ENCODE data around the gene CEP104. TPM values are rescaled to one million over a fixed set of nuclear protein-coding genes. Genes with fewer than 3 reads are reported as not detected.
A peak's percentile ranks its signal among the peaks of the same experiment; 100 is the strongest.

Gene CEP104
- total and polyA plus RNA-seq, 9 of the 15 experiments (the other 6 are each of a cell fraction or from before 2014, with no cell fraction given) = 11.2 to 63.4 (median 42.6) TPM

DNA sequence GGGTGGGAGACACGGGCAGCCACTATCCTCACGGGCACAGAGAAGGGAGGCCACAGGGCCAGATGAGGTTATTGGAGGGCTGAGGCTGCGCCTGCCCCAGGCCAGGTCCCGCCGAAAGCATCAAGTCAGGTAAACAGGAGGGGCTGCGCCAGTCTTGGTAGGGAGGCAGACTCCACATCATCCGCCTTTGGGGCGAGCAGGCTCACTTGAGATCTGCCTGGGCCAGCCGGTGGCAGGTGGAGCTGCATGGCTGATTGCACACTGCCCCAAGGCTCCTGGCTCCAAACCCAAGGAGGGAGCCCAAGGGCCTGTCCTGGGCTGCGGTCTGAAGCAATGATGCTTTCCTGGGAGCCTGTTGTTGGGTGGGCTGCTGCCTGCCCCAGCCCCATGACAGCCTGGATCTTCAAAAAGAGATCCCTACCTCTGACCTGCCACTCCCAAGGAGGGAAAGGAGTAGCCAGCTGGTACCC is 79.9 kb downstream of the CEP104 start (continued):
- TF ChIP-seq, protein P1, sequence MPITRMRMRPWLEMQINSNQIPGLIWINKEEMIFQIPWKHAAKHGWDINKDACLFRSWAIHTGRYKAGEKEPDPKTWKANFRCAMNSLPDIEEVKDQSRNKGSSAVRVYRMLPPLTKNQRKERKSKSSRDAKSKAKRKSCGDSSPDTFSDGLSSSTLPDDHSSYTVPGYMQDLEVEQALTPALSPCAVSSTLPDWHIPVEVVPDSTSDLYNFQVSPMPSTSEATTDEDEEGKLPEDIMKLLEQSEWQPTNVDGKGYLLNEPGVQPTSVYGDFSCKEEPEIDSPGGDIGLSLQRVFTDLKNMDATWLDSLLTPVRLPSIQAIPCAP (CRISPR knock-in tag; IDR thresholded peaks at IDR 0.05; ENCODE audit: borderline replicate concordance) = no peak
- no peak for TF ChIP-seq RBM34 (IDR thresholded peaks at IDR 0.05; ENCODE audit: borderline replicate concordance, insufficient read depth, low read length)
- peak; percentile 16; the same call in 1 of the 2 replicates for TF ChIP-seq POLR2A (conservative IDR thresholded peaks at IDR 0.05)
- no peak for TF ChIP-seq RB1 (IDR thresholded peaks at IDR 0.05; ENCODE audit: low read depth)
- peak; percentile 31 for TF ChIP-seq POLR2G (IDR thresholded peaks at IDR 0.05; ENCODE audit: low read depth, low read length)
- TF ChIP-seq, protein P2, sequence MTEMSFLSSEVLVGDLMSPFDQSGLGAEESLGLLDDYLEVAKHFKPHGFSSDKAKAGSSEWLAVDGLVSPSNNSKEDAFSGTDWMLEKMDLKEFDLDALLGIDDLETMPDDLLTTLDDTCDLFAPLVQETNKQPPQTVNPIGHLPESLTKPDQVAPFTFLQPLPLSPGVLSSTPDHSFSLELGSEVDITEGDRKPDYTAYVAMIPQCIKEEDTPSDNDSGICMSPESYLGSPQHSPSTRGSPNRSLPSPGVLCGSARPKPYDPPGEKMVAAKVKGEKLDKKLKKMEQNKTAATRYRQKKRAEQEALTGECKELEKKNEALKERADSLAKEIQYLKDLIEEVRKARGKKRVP (CRISPR knock-in tag; IDR thresholded peaks at IDR 0.05) = no peak
- TF ChIP-seq KAT8 (IDR thresholded peaks at IDR 0.05; ENCODE audit: low read depth) = no peak

DNA sequence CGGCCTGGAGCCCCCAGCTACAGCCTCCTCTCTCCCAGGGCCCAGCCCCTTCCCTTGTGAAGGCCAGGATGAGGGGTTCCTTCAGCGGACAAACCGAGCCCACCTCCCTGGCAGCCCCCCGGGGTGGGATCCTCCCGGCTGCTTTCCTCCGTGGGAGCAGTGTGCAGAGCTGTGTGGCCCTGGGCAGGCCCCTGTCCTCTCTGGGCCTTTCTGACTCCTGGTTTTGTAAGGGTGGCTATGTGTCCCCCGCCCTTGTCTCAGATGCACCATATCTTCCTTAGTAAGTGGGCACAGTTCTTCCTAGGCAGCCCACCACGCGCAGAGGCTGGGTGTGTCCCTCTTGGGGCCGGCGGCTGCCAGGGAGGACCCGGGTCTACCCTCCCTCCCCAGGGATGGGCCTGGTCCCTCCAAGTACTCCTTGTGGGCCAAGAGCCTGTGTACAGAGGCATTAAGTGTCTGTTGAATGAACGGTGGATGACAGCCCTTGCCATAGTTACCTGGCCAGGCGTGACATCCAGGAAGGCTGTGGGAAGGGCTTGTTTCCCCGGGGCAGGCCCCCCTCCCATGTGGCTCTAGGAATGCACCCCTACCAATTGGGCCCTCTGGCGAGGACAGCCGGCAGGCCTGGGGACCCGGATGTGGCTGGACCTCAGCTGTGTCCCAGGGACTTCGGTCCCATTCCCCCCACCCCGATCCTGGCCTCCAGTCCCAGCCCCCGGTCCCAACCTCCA is 80.6 kb downstream of the CEP104 start:
- FAIRE-seq = peak; percentile 68
- POLR2A ChIA-PET = interaction anchor here (0.6 to 2.3 kb wide), 10 partner anchors 8 to 218 kb away, joined by 3 to 14 read pairs (median 4); partner anchors contain the start of gene LRRC47
- TF ChIP-seq TCFL5 (CRISPR knock-in tag; conservative IDR thresholded peaks at IDR 0.05) (no peak), FOXP1 (CRISPR knock-in tag; IDR thresholded peaks at IDR 0.05) (0 out of 2 replicates have a peak, but pooled peaks have one; percentile 2), POLR2A (conservative IDR thresholded peaks at IDR 0.05) (0 out of 2 replicates have a peak, but pooled peaks have one; percentile 8), SMARCA5 (IDR thresholded peaks at IDR 0.05) (peak; percentile 70; the same call in 1 of the 2 replicates), KLF16 (IDR thresholded peaks at IDR 0.05) (no peak), PCBP2 (IDR thresholded peaks at IDR 0.05; ENCODE audit: low read depth, low read length, poor library complexity, severe bottlenecking) (no peak), KLF1 (tag; IDR thresholded peaks at IDR 0.05) (0 out of 2 replicates have a peak, but pooled peaks have one; percentile 6), ZNF324 (CRISPR knock-in tag; IDR thresholded peaks at IDR 0.05) (no peak), PML (IDR thresholded peaks at IDR 0.05; ENCODE audit: low read length) (0 out of 2 replicates have a peak, but pooled peaks have one; percentile 6)
- TF ChIP-seq, protein P3, sequence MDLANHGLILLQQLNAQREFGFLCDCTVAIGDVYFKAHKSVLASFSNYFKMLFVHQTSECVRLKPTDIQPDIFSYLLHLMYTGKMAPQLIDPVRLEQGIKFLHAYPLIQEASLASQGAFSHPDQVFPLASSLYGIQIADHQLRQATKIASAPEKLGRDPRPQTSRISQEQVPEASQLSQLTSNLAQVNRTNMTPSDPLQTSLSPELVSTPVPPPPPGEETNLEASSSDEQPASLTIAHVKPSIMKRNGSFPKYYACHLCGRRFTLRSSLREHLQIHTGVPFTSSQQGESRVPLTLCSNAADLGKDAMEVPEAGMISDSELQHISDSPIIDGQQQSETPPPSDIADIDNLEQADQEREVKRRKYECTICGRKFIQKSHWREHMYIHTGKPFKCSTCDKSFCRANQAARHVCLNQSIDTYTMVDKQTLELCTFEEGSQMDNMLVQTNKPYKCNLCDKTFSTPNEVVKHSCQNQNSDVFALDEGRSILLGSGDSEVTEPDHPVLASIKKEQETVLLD (IDR thresholded peaks at IDR 0.05) = 0 out of 2 replicates have a peak, but pooled peaks have one; percentile 7
- TF ChIP-seq, protein P4, sequence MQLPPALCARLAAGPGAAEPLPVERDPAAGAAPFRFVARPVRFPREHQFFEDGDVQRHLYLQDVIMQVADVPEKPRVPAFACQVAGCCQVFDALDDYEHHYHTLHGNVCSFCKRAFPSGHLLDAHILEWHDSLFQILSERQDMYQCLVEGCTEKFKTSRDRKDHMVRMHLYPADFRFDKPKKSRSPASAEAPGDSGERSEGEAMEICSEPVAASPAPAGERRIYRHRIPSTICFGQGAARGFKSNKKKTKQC (CRISPR knock-in tag; IDR thresholded peaks at IDR 0.05) = 0 out of 2 replicates have a peak, but pooled peaks have one; percentile 7

More for the DNA sequence above, 80.6 kb downstream of the CEP104 start:
- CTCF ChIA-PET (ENCODE audit: low intra/inter-chr PET ratio) = no interaction called here
- Histone ChIP-seq H3K9me1 (ENCODE audit: control insufficient read depth, insufficient read depth, low read length) (peaks cover 5% of the 10 kb centered on the region), H2AFZ (ENCODE audit: low read depth, low read length) (no peak overlapping the region), H3K4me2 (ENCODE audit: insufficient read depth, low read length) (peak overlapping the region; percentile 92; the same call in 1 of the 2 replicates), H3K9ac (ENCODE audit: insufficient read depth in 1 of 2, low read depth in 2 of 2, low read length in 2 of 2) (peak overlapping the region; percentile 60 to 84), H4K20me1 (replicated peaks; ENCODE audit: control insufficient read depth, insufficient read depth, low read length) (no peaks in the 10 kb centered on the region), H3K27ac (ENCODE audit: extremely low read depth, low read depth, low read length) (peak overlapping the region; percentile 66), H3K27me3 (ENCODE audit: control insufficient read depth in 2 of 2, insufficient read depth in 2 of 2, low read length in 2 of 2) (no peaks in the 10 kb centered on the region), H3K79me2 (ENCODE audit: control insufficient read depth, insufficient read depth, low read length) (peaks cover 36% of the 10 kb centered on the region), H3K4me1 (replicated peaks in 1 of 2; ENCODE audit: control insufficient read depth in 2 of 2, insufficient read depth in 2 of 2, low read length in 2 of 2) (peaks cover 19 to 80% of the 10 kb centered on the region in 2 experiments), H3K36me3 (ENCODE audit: control insufficient read depth, insufficient read depth, low read length) (peaks cover 36% of the 10 kb centered on the region), H3K4me3 (no peak overlapping the region), H3K9me3 (replicated peaks; ENCODE audit: control insufficient read depth, insufficient read depth, low read depth, low read length) (no peaks in the 10 kb centered on the region)
- in situ Hi-C loops (cut with MboI) (no loop called here), intact Hi-C loops (cut with micrococcal nuclease) (loop anchor here (5.0 kb wide), 1 partner anchor 81 kb away; the partner anchor contains the start of genes CEP104 and DFFB)
- BruUV-seq (replicated peaks) = no TSS peak
- DNase-seq (ENCODE audit: extremely low read depth in 1 of 4, low spot score in 3 of 4) (peak in 1 of 4 experiments; percentile 23), ATAC-seq (no peak)
- 64% methylated on average over 15 of the region's 21 CpGs for WGBS (ENCODE audit: insufficient coverage, low coverage, missing lambda C conversion rate)
